SK-N-DZ (cell line): ENCODE results near the gene WDR72.
"Not testable (repeated sequence)": the region's sequence is repeated elsewhere in the genome, so short reads cannot be mapped to it uniquely, and the experiment has no call there.

Source experiments
- DNase-seq: peaks from one replicate; pipeline ENCODE4 v3.0.0-alpha.2; 2015; ENCODE audit warnings: low spot score

The WDR72 gene

GRCh38 chr15:53590380-53590779 lies 169.1 kb downstream of the WDR72 start:
- DNase-seq = no peak

GRCh38 chr15:53589520-53590057 lies 169.9 kb downstream of the WDR72 start:
- DNase-seq = no peak

GRCh38 chr15:53588773-53589172 lies 170.7 kb downstream of the WDR72 start:
- no peak for DNase-seq

- peak; percentile 2 for DNase-seq
Measured at GRCh38 chr15:53586799-53587198, 172.7 kb downstream of the WDR72 start.

- DNase-seq = no peak
Measured at GRCh38 chr15:53581513-53581912, 177.9 kb downstream of the WDR72 start.

- DNase-seq = no peak
Measured at GRCh38 chr15:53580366-53580765, 179.1 kb downstream of the WDR72 start.

- no peak for DNase-seq
Measured at GRCh38 chr15:53576841-53577240, 182.6 kb downstream of the WDR72 start.

GRCh38 chr15:53573091-53573490 lies 186.4 kb downstream of the WDR72 start:
- DNase-seq = no peak

GRCh38 chr15:53569751-53570480 lies 189.5 kb downstream of the WDR72 start:
- DNase-seq = no peak

GRCh38 chr15:53566912-53567311 lies 192.6 kb downstream of the WDR72 start:
- DNase-seq = no peak

- DNase-seq = no peak
Measured at GRCh38 chr15:53565721-53566120, 193.7 kb downstream of the WDR72 start.

GRCh38 chr15:53564647-53565046 lies 194.8 kb downstream of the WDR72 start:
- no peak for DNase-seq

- DNase-seq = no peak
Measured at GRCh38 chr15:53563627-53564026, 195.8 kb downstream of the WDR72 start.

- no peak for DNase-seq
Measured at GRCh38 chr15:53559364-53560277, 199.8 kb downstream of the WDR72 start.

GRCh38 chr15:53558384-53558783 lies 201.1 kb downstream of the WDR72 start:
- DNase-seq = no peak

- no peak for DNase-seq
Measured at GRCh38 chr15:53555226-53555625, 204.2 kb downstream of the WDR72 start.

GRCh38 chr15:53549697-53550305 lies 209.7 kb downstream of the WDR72 start:
- DNase-seq = no peak

- DNase-seq = no peak
Measured at GRCh38 chr15:53548236-53548635, 211.2 kb downstream of the WDR72 start.

- DNase-seq = not testable (repeated sequence)
Measured at GRCh38 chr15:53540626-53541300, 218.7 kb downstream of the WDR72 start.

- DNase-seq = no peak
Measured at GRCh38 chr15:53539878-53540277, 219.6 kb downstream of the WDR72 start.

- DNase-seq = no peak
Measured at GRCh38 chr15:53536479-53537120, 222.9 kb downstream of the WDR72 start.
